DND-41 (cell line): ENCODE measurements around the gene RAMP2.

ENCODE experiments used
- EZH2 ChIP-seq: IDR thresholded peaks from 3 replicates; pipeline ENCODE4 v1.6.1; 2012; ENCODE audit warnings: borderline replicate concordance, low read depth, mild to moderate bottlenecking, moderate library complexity, low read length, inconsistent platforms; ENCODE audit not compliant: severe bottlenecking
- TF ChIP-seq, protein P1 (sequence below): IDR thresholded peaks from 2 replicates; pipeline ENCODE4 v1.5.1; 2012; ENCODE audit warnings: borderline replicate concordance, low read length, moderate library complexity, mild to moderate bottlenecking; ENCODE audit not compliant: poor library complexity, severe bottlenecking; ENCODE audit errors: extremely low read depth

DNA sequence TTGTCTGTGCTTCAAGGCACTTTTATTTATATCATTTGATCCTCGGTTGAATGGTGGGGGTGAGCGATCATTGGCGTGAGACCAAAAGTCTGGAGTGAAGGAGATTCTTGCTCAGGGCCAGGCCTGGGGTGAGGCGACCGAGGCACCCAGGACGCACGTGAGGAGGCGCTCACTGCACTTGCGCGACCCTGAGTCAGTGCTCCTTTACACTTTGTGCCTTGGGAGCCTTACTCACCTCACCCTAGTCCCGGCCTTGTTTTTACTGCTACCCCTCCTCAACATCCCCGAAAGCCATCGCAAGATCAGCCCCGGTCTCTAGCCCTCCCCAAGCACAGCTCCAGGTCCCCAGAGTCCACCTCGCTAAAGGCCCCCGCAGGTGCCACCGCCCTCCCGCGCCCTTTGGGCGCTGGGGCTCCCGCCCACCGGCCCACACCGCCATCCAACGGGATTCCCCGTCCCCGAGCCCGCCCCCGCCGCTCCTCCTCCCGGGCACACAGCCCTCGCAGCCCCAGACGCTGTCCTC lies 16.7 kb upstream of the RAMP2 start:
- TF ChIP-seq, protein P1, sequence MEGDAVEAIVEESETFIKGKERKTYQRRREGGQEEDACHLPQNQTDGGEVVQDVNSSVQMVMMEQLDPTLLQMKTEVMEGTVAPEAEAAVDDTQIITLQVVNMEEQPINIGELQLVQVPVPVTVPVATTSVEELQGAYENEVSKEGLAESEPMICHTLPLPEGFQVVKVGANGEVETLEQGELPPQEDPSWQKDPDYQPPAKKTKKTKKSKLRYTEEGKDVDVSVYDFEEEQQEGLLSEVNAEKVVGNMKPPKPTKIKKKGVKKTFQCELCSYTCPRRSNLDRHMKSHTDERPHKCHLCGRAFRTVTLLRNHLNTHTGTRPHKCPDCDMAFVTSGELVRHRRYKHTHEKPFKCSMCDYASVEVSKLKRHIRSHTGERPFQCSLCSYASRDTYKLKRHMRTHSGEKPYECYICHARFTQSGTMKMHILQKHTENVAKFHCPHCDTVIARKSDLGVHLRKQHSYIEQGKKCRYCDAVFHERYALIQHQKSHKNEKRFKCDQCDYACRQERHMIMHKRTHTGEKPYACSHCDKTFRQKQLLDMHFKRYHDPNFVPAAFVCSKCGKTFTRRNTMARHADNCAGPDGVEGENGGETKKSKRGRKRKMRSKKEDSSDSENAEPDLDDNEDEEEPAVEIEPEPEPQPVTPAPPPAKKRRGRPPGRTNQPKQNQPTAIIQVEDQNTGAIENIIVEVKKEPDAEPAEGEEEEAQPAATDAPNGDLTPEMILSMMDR, result no peak
- no peak for TF ChIP-seq EZH2
